ENCODE measurements around the gene CLBA1. TPM values are rescaled to one million over a fixed set of nuclear protein-coding genes. Genes with fewer than 3 reads are reported as not detected.
"Not testable (repeated sequence)": the region's sequence is repeated elsewhere in the genome, so short reads cannot be mapped to it uniquely, and the experiment has no call there.

Gene CLBA1
- total RNA-seq, 2 experiments from 2014 or later, result 0.38 to 0.68 TPM

- DNase-seq, result no peak
- POLR2A ChIA-PET, result interaction anchor here (3.6 kb wide), 1 partner anchor 37 kb away, joined by 18 read pairs; no protein-coding TSS in a partner anchor
- H3K27ac Mint-ChIP-seq, result peak overlapping the region; percentile 27
- no peak overlapping the region for H3K4me3 Mint-ChIP-seq
- H3K4me1 Mint-ChIP-seq, result peaks cover 67% of the 10 kb centered on the region
- H3K36me3 Mint-ChIP-seq (ENCODE audit: low read depth), result peaks cover 31% of the 10 kb centered on the region
- H3K27me3 Mint-ChIP-seq, result no peaks in the 10 kb centered on the region
- CTCF ChIA-PET, result interaction anchor here (2.5 kb wide), 1 partner anchor 38 kb away, joined by 5 read pairs; the partner anchor contains the start of gene CLBA1
- H3K9me3 Mint-ChIP-seq, result peaks cover 2% of the 10 kb centered on the region
Observed at GRCh38 chr14:105023791-105024480, 38.3 kb downstream of the CLBA1 start.

GRCh38 chr14:105025429-105025828 is 39.8 kb downstream of the CLBA1 start:
- H3K4me3 Mint-ChIP-seq, result no peak overlapping the region
- H3K4me1 Mint-ChIP-seq, result peaks cover 58% of the 10 kb centered on the region
- POLR2A ChIA-PET, result interaction anchor here (0.9 to 3.6 kb wide), 8 partner anchors 11 to 267 kb away, joined by 3 to 18 read pairs (median 4); no protein-coding TSS in a partner anchor
- peak overlapping the region; percentile 90 for H3K27ac Mint-ChIP-seq
- H3K27me3 Mint-ChIP-seq, result no peaks in the 10 kb centered on the region
- peaks cover 2% of the 10 kb centered on the region for H3K9me3 Mint-ChIP-seq
- no peak for DNase-seq
- H3K36me3 Mint-ChIP-seq (ENCODE audit: low read depth), result peaks cover 17% of the 10 kb centered on the region
- CTCF ChIA-PET, result interaction anchor here (0.6 to 3.4 kb wide), 6 partner anchors 20 to 65 kb away, joined by 3 to 36 read pairs (median 5); partner anchors contain the start of gene CLBA1

GRCh38 chr14:105026033-105026785 is 40.6 kb downstream of the CLBA1 start:
- Mint-ChIP-seq H3K4me1 (peaks cover 58% of the 10 kb centered on the region), H3K36me3 (ENCODE audit: low read depth) (peaks cover 17% of the 10 kb centered on the region), H3K27ac (peak overlapping the region; percentile 90), H3K4me3 (peak overlapping the region; percentile 52), H3K27me3 (no peaks in the 10 kb centered on the region), H3K9me3 (peaks cover 2% of the 10 kb centered on the region)
- ChIA-PET POLR2A (interaction anchor here (0.7 to 3.6 kb wide), 10 partner anchors 9 to 275 kb away, joined by 3 to 18 read pairs (median 4); partner anchors contain the start of gene BRF1), CTCF (interaction anchor here (0.6 to 3.4 kb wide), 5 partner anchors 9 to 64 kb away, joined by 3 to 36 read pairs (median 5); partner anchors contain the start of gene CLBA1)
- DNase-seq, result no peak

GRCh38 chr14:105026802-105027563 is 41.4 kb downstream of the CLBA1 start:
- H3K4me3 Mint-ChIP-seq, result no peak overlapping the region
- CTCF ChIA-PET, result interaction anchor here (0.6 to 3.4 kb wide), 3 partner anchors 9 to 51 kb away, joined by 3 to 36 read pairs (median 8); no protein-coding TSS in a partner anchor
- peak overlapping the region; percentile 90 for H3K27ac Mint-ChIP-seq

GRCh38 chr14:105027718-105028117 is 42.1 kb downstream of the CLBA1 start:
- not testable (repeated sequence) for H3K9me3 Mint-ChIP-seq, H3K4me3 Mint-ChIP-seq, H3K27me3 Mint-ChIP-seq, DNase-seq, H3K27ac Mint-ChIP-seq
- POLR2A ChIA-PET, result interaction anchor here (1.6 to 3.6 kb wide), 4 partner anchors 9 to 33 kb away, joined by 6 to 18 read pairs (median 8); no protein-coding TSS in a partner anchor
- H3K4me1 Mint-ChIP-seq, result peaks cover 51% of the 10 kb centered on the region
- CTCF ChIA-PET, result interaction anchor here (2.3 to 3.4 kb wide), 2 partner anchors 17 to 18 kb away, joined by 14 to 36 read pairs; no protein-coding TSS in a partner anchor
- H3K36me3 Mint-ChIP-seq (ENCODE audit: low read depth), result peaks cover 13% of the 10 kb centered on the region

More at GRCh38 chr14:105026802-105027563, 41.4 kb downstream of the CLBA1 start:
- Mint-ChIP-seq H3K27me3 (no peaks in the 10 kb centered on the region), H3K36me3 (ENCODE audit: low read depth) (peaks cover 13% of the 10 kb centered on the region), H3K9me3 (peaks cover 2% of the 10 kb centered on the region), H3K4me1 (peaks cover 51% of the 10 kb centered on the region)
- POLR2A ChIA-PET, result interaction anchor here (0.7 to 3.6 kb wide), 7 partner anchors 10 to 274 kb away, joined by 3 to 18 read pairs (median 6); partner anchors contain the start of gene BRF1
- DNase-seq, result no peak

DNA sequence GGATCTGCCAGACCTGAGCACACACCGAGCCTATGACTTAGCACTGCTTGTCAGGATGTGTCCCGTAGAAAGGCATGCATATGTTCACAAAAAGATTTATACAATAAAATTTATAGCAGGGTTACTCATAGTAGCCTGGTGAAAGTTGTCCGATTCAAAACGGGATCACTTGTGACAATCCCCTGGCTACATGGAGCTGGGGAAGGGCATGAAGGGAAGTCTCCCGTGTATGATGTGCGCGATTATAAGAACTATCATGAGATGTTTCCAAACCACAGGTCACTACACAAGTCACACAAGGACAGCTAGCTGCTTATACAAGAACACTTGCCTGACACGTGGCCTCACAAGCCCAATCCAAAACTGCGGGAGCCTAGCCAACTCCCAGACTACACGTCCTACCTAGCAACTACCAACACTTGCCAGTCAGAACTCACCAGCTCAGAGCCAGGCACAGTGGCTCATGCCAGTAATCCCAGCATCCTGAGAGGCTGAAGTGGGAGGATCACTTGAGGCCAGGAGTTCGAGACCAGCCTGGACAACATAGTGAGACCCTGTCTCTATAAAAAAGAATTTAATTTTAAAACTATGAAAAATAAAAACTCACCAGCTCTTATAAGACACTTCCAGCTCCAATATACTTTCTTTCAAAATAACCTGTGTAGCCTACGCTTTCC is 42.8 kb downstream of the CLBA1 start:
- no peaks in the 10 kb centered on the region for H3K27me3 Mint-ChIP-seq
- DNase-seq, result no peak
- no peak overlapping the region for H3K27ac Mint-ChIP-seq
- ChIA-PET POLR2A (interaction anchor here (1.6 to 2.1 kb wide), 2 partner anchors 10 to 15 kb away, joined by 6 to 8 read pairs; no protein-coding TSS in a partner anchor), CTCF (interaction anchor here (2.3 kb wide), 1 partner anchor 16 kb away, joined by 14 read pairs; no protein-coding TSS in a partner anchor)
- no peak overlapping the region for H3K4me3 Mint-ChIP-seq
- peaks cover 51% of the 10 kb centered on the region for H3K4me1 Mint-ChIP-seq
- H3K36me3 Mint-ChIP-seq (ENCODE audit: low read depth), result peaks cover 8% of the 10 kb centered on the region
- H3K9me3 Mint-ChIP-seq, result peaks cover 2% of the 10 kb centered on the region

DNA sequence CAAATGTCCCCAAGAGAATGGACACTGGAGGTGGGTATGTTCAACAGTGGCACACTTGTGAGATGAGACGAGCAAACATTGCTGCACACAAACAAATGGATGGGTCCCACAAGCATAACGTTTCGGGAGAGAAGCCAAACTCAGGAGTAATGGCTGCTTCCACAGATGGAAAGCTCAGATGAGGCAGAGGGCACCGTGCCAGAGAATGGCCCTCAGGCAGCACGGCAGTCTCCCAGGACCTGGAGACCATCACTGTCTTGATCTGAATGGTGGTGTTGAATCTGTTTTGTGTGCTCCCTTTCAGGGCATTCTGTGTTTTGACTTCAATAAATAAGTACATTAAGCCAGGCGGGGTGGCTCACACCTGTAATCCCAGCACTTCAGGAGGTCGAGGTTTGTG is 43.8 kb downstream of the CLBA1 start:
- no peak overlapping the region for H3K4me3 Mint-ChIP-seq
- DNase-seq, result no peak
- peaks cover 5% of the 10 kb centered on the region for H3K27me3 Mint-ChIP-seq
- ChIA-PET POLR2A (interaction anchor here (2.1 kb wide), 1 partner anchor 11 kb away, joined by 8 read pairs; no protein-coding TSS in a partner anchor), CTCF (interaction anchor here (2.3 kb wide), 1 partner anchor 15 kb away, joined by 14 read pairs; no protein-coding TSS in a partner anchor)
- no peak overlapping the region for H3K27ac Mint-ChIP-seq
- H3K36me3 Mint-ChIP-seq (ENCODE audit: low read depth), result peaks cover 10% of the 10 kb centered on the region
- peaks cover 48% of the 10 kb centered on the region for H3K4me1 Mint-ChIP-seq
- H3K9me3 Mint-ChIP-seq, result peaks cover 2% of the 10 kb centered on the region

DNA sequence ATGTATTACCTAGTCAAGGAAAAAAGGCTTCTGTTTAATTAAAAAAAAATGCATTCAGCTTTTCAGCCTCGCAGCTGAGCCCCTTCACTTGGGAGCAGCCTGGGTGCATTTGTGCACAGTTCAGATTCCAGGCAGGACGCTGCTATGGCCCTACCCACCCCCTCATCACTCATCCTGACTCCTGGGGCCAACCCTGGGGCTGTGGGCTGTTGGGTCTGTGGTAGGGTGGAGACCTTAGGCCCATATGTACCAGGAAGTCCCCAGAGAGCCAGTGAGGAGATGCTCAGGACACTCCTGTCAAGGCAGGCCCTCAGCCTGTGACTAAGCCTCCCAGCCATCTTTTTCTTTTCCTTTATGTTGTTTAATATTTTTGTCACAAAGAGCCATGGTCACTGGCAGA is 44.6 kb downstream of the CLBA1 start:
- Mint-ChIP-seq H3K27ac (no peak overlapping the region), H3K4me3 (no peak overlapping the region), H3K27me3 (peaks cover 8% of the 10 kb centered on the region), H3K4me1 (peaks cover 42% of the 10 kb centered on the region), H3K36me3 (ENCODE audit: low read depth) (peaks cover 10% of the 10 kb centered on the region), H3K9me3 (peaks cover 2% of the 10 kb centered on the region)
- POLR2A ChIA-PET, result no interaction called here
- CTCF ChIA-PET, result interaction anchor here (0.7 to 2.3 kb wide), 2 partner anchors 15 to 56 kb away, joined by 3 to 14 read pairs; no protein-coding TSS in a partner anchor
- DNase-seq, result no peak

DNA sequence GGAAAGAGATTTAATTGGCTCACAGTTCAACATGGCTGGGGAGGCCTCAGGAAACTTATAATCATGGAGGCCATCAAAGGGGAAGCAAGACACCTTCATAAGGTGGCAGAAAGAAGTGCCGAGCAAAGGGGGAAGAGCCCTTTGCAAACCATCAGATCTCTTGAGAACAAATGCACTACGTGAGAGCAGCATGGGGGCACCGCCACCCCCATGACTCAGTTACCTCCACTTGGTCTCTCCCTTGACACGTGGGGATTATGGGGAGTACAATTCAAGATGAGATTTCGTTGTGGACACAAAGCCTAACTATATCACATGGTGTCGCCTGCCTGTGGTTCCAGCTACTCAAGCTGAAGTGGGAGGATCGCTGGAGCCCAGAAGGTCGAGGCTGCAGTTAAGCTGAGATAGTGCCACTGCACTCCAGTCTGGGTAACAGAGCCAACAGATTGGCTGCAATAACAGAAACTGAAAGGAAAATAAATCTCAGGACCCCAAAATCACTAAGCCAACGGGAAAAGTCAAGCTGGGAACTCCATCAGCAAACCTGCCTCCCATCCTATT is 45.3 kb downstream of the CLBA1 start:
- no peak overlapping the region for H3K27ac Mint-ChIP-seq
- CTCF ChIA-PET, result no interaction called here
- peaks cover 8% of the 10 kb centered on the region for H3K27me3 Mint-ChIP-seq
- H3K4me1 Mint-ChIP-seq, result peaks cover 35% of the 10 kb centered on the region
- DNase-seq, result no peak
- POLR2A ChIA-PET, result interaction anchor here (1.3 to 1.5 kb wide), 2 partner anchors 12 to 26 kb away, joined by 3 read pairs; no protein-coding TSS in a partner anchor
- no peak overlapping the region for H3K4me3 Mint-ChIP-seq
- peaks cover 2% of the 10 kb centered on the region for H3K9me3 Mint-ChIP-seq
- H3K36me3 Mint-ChIP-seq (ENCODE audit: low read depth), result peaks cover 10% of the 10 kb centered on the region

DNA sequence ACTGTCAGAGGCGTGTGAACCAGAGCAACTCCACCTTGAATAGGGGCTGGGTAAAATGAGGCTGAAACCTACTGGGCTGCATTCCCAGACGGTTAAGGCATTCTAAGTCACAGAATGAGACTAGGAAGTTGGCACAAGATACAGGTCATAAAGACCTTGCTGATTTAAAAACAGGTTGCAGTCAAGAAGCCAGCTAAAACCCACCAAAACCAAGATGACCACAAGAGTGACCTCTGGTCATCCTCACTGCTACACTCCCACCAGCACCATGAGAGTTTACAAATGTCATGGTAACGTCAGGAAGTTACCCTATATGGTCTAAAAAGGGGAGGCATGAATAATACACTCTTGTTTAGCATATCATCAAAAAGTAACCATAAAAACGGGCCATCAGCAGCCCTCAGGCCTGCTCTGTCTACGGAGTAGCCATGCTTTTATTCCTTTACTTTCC is 46.9 kb downstream of the CLBA1 start:
- not testable (repeated sequence) for H3K27me3 Mint-ChIP-seq; DNase-seq; H3K27ac Mint-ChIP-seq; H3K36me3 Mint-ChIP-seq (ENCODE audit: low read depth); H3K9me3 Mint-ChIP-seq
- POLR2A ChIA-PET, result interaction anchor here (0.5 to 1.5 kb wide), 2 partner anchors 13 to 14 kb away, joined by 3 to 5 read pairs; no protein-coding TSS in a partner anchor
- CTCF ChIA-PET, result interaction anchor here (0.5 to 3.3 kb wide), 2 partner anchors 12 to 53 kb away, joined by 4 to 27 read pairs; no protein-coding TSS in a partner anchor
- H3K4me3 Mint-ChIP-seq, result peak overlapping the region; percentile 24
- peaks cover 23% of the 10 kb centered on the region for H3K4me1 Mint-ChIP-seq

DNA sequence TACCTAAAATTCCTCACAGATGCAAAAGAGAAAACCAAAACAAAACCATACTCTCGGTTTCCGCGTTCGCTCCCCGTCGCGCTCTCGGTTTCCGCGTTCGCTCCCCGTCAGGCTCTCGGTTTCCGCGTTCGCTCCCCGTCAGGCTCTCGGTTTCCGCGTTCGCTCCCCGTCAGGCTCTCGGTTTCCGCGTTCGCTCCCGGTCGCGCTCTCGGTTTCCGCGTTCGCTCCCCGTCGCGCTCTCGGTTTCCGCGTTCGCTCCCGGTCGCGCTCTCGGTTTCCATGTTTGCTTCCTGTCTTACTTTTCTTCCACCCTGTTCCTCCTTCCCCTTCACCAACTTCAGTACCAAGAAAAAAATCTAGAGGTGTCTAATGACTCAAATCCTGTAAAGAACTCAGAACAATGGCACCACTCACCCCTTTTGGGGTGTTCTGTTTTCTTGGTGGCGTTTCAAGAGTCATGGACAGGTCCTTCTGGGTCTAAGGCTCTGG is 47.9 kb downstream of the CLBA1 start:
- CTCF ChIA-PET, result interaction anchor here (3.3 kb wide), 1 partner anchor 11 kb away, joined by 27 read pairs; no protein-coding TSS in a partner anchor
- POLR2A ChIA-PET, result interaction anchor here (1.4 kb wide), 1 partner anchor 12 kb away, joined by 7 read pairs; the partner anchor contains the start of gene CDCA4

More for the DNA sequence above, 47.9 kb downstream of the CLBA1 start:
- H3K27ac Mint-ChIP-seq; H3K36me3 Mint-ChIP-seq (ENCODE audit: low read depth); H3K9me3 Mint-ChIP-seq; H3K27me3 Mint-ChIP-seq; DNase-seq: not testable (repeated sequence)
- Mint-ChIP-seq H3K4me1 (peaks cover 17% of the 10 kb centered on the region), H3K4me3 (peak overlapping the region; percentile 79)

Measured in activated CD4-positive, alpha-beta memory T cell treated with anti-CD3 and anti-CD28 coated beads, Interleukin-2, amount 10 ng/mL, durations not matched to agents 7 days and 5 days (primary cell).